IPS-18a (cell line): ENCODE data around the gene CDH13.

Experiments
- H3K27ac ChIP-seq: one replicate; pipeline ENCODE4 v1.5.1; 2013; ENCODE audit warnings: low read length
- H3K27me3 ChIP-seq: one replicate; pipeline ENCODE4 v1.6.1; 2013; ENCODE audit warnings: mild to moderate bottlenecking, low read length; ENCODE audit not compliant: control insufficient read depth, insufficient read depth
- H3K36me3 ChIP-seq: one replicate; pipeline ENCODE4 v1.6.1; 2013; ENCODE audit warnings: low read depth, low read length; ENCODE audit not compliant: control insufficient read depth
- H3K4me1 ChIP-seq: one replicate; pipeline ENCODE4 v1.6.1; 2013; ENCODE audit warnings: low read depth, low read length; ENCODE audit not compliant: control insufficient read depth
- H3K4me3 ChIP-seq: one replicate; pipeline ENCODE4 v1.5.1; 2013; ENCODE audit warnings: low read length
- H3K9ac ChIP-seq: one replicate; pipeline ENCODE4 v1.6.1; 2013; ENCODE audit warnings: mild to moderate bottlenecking, low read length, moderate library complexity
- H3K9me3 ChIP-seq: one replicate; pipeline ENCODE4 v1.6.1; 2013; ENCODE audit warnings: low read depth, low read length; ENCODE audit not compliant: control insufficient read depth

CDH13 gene

DNA sequence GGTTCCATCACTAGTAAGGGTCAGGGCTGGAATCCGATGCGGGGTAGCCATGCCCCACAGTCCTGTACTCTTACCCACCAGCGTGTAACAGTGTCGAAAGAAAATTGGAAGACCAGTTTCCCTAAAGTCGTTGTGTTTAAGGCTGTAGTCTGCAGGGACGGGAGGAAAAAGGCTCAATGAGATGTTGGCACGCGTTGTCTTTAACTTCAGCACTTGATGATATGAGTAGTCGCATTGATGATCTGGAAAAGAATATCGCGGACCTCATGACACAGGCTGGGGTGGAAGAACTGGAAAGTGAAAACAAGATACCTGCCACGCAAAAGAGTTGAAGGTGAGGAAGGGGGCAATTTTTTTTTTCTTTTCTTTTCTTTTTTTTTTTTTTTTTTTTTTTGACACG is 1182.3 kb downstream of the CDH13 start:
- peaks cover 16% of the 10 kb centered on the region for H3K4me1 ChIP-seq
- H3K4me3 ChIP-seq, result peak overlapping the region; percentile 78
- H3K9me3 ChIP-seq, result no peaks in the 10 kb centered on the region
- H3K27me3 ChIP-seq, result no peaks in the 10 kb centered on the region
- H3K36me3 ChIP-seq, result peaks cover 25% of the 10 kb centered on the region
- no peak overlapping the region for H3K27ac ChIP-seq
- H3K9ac ChIP-seq, result peak overlapping the region; percentile 74

DNA sequence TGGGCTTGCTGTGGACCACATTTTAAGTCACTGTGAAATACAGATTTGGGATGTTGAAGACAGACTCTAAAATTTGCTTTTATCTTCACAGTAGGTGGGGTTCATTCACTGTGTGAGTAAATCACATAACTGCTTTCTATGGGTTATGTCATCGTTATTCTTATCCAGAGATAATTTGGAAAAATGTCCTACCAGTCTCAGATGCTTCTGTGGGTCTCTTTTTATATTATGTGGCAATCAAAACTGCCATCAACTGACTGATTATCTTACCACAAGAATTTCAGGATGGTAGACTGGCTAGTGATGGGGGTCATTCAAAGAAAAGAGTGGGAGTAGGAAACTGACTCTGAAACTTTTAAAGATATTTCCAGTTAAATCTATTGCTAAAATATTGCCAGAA is 1184.1 kb downstream of the CDH13 start:
- no peak overlapping the region for H3K9ac ChIP-seq
- H3K27ac ChIP-seq, result no peak overlapping the region
- H3K4me1 ChIP-seq, result peaks cover 17% of the 10 kb centered on the region
- peaks cover 25% of the 10 kb centered on the region for H3K36me3 ChIP-seq
- H3K27me3 ChIP-seq, result no peaks in the 10 kb centered on the region
- no peak overlapping the region for H3K4me3 ChIP-seq
- no peaks in the 10 kb centered on the region for H3K9me3 ChIP-seq

DNA sequence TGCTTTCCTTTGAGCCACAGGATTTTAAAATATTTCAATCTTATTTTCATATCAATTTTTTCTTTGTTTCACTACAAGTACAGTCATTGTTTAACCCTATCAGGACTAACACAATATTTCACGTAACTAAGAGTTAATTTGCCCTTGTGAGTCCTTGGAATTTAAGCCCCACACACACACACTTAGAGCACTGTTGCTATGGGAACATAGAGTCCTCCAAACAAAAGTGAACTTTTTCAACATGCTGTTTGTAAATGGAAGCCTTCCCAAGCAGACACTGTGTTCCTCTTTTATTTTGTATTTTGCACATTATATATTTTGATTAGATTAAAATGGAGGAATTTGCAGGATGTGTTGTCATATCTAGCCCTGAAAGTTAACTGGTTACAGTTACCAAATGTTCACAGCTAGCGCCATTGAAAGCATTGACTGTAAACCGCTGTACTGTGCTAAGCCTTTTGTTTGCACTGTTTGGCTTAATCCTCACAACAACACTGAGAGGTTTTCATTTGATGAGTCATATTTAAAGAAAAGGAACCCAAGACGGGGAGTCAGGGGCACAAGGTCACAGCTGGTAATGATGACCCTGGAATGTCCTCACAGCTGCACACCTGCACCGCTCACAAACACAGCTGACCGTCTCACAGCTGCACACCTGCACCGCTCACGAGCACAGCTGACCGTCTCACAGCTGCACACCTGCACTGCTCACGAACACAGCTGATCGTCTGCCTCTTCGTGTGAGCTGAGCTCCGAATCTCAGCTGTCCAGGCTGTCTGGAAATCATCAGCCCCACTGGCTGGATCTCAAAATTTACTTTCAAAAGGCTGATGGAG is 1187.3 kb downstream of the CDH13 start:
- Histone ChIP-seq H3K36me3 (peaks cover 25% of the 10 kb centered on the region), H3K27me3 (no peaks in the 10 kb centered on the region), H3K9ac (peak overlapping the region; percentile 10), H3K4me3 (no peak overlapping the region), H3K9me3 (no peaks in the 10 kb centered on the region), H3K27ac (peak overlapping the region; percentile 36), H3K4me1 (peaks cover 17% of the 10 kb centered on the region)

DNA sequence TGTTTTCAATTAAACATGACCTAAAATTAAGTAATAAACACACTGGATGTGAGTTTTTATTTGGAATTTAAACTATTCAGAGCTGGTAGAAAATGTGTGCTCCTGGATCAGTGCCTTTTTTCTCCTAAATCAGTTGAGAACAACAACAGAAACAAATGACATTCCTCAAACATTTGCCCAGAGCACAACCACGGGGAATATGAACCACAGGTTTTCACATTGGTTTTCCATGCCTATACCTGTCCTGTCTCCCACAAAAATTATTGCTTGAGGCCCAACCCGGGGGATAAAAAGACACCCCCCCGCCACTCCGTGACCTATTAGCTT is 1187.9 kb downstream of the CDH13 start:
- Histone ChIP-seq H3K27ac (peak overlapping the region; percentile 36), H3K27me3 (no peaks in the 10 kb centered on the region), H3K4me1 (peaks cover 17% of the 10 kb centered on the region), H3K36me3 (peaks cover 25% of the 10 kb centered on the region), H3K9ac (peak overlapping the region; percentile 10), H3K9me3 (no peaks in the 10 kb centered on the region), H3K4me3 (no peak overlapping the region)

DNA sequence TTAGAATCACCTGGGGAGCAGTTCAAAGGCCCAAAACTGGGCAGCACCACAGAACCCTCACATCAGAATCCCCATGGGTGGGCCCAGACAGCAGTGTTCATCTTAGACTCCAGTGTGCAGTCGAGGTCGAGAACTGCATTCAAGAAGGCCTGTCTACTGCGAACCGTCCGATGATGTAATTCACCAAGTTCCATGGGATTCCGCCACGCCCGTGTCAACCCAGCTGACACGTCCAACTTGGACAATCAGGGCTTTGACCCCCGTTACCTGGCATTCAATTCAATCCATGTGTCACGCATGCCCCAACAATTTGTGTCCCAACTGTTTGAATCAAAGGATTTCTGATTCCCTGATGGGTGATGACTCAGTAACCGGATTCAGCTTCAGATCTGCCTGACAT is 1190.3 kb downstream of the CDH13 start:
- H3K9ac ChIP-seq, result no peak overlapping the region
- H3K9me3 ChIP-seq, result no peaks in the 10 kb centered on the region
- H3K27me3 ChIP-seq, result no peaks in the 10 kb centered on the region
- H3K4me1 ChIP-seq, result peaks cover 17% of the 10 kb centered on the region
- no peak overlapping the region for H3K27ac ChIP-seq
- peaks cover 6% of the 10 kb centered on the region for H3K36me3 ChIP-seq
- H3K4me3 ChIP-seq, result no peak overlapping the region

DNA sequence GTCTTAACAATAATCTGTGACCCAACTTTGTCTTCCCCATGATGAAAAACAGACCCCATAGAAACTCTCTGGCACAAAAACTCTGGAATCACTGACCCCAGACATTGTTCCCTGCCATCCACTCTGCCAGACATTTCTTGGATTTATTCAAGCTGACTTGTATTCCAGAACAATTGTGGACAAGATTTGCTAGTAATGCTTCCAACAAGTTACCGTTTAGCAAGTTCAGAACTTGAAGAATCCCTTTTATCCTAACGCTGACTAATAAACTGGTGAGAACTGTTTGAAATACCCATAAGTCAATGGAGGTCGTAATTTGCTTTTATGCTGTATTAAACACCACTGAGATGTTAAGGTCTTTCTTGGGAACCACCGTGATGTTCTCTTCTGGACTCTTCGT is 1191.5 kb downstream of the CDH13 start:
- H3K9ac ChIP-seq, result no peak overlapping the region
- no peaks in the 10 kb centered on the region for H3K27me3 ChIP-seq
- peaks cover 12% of the 10 kb centered on the region for H3K4me1 ChIP-seq
- H3K9me3 ChIP-seq, result no peaks in the 10 kb centered on the region
- no peak overlapping the region for H3K4me3 ChIP-seq
- H3K27ac ChIP-seq, result no peak overlapping the region
- no peaks in the 10 kb centered on the region for H3K36me3 ChIP-seq

DNA sequence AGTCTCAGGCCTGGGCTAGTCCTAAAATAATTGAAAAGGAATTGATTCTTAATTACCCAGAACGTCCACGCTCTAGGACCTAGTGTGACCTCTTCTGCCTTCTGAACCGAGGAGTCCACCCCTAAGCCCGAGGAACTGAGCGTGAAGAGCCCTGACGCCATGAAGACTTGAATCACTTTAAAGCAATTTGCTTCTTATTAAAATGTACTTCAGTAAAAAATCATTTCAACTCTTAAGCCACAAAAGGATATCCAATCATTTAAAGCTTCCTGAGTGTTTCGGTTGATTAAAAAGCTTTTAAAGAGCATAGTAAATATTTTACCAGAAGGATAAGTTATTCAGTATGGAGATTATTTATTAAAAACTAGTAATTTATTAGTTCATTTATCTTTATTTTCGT is 1192.6 kb downstream of the CDH13 start:
- Histone ChIP-seq H3K27me3 (no peaks in the 10 kb centered on the region), H3K9ac (no peak overlapping the region), H3K9me3 (no peaks in the 10 kb centered on the region), H3K4me3 (no peak overlapping the region), H3K4me1 (peaks cover 2% of the 10 kb centered on the region), H3K36me3 (no peaks in the 10 kb centered on the region), H3K27ac (no peak overlapping the region)

DNA sequence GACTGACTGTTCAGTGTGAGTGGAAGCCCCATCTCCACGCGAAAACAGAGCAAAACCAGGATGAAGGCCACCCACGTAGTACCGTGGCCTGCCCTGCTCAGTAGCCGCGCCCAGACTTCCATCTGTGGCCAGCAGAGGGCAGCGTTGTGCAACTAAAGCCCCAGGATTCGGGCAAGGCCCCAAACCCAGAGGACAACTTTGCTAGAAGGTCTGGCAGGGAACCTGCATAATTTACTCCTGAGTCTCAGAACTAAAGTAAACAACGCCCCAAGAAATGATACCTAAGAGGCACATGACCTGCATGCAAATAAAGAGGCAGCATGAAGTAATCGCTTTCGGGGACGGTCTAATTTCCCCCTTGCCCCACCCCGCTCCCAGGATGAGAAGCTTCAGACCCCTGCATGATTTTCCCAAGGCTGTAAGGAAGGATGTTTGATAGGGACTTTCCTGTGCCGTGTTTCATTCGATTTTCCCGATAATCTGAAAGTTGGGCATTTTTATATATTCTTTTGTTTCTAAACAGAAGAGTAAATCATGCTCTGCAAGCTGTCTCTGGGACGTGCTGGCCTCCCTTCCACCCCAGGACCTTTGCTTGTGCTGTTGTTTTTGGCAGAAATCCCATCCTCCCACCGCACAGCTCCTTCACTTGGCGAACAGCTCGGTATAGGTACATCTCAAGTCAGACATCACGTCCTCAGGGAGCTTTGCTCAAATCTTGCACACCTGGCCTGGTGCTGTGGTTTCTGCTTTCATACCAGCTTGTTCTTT is 1199.6 kb downstream of the CDH13 start:
- Histone ChIP-seq H3K27ac (no peak overlapping the region), H3K27me3 (no peaks in the 10 kb centered on the region), H3K9ac (no peak overlapping the region), H3K4me3 (no peak overlapping the region), H3K9me3 (no peaks in the 10 kb centered on the region), H3K4me1 (peaks cover 9% of the 10 kb centered on the region), H3K36me3 (no peaks in the 10 kb centered on the region)

DNA sequence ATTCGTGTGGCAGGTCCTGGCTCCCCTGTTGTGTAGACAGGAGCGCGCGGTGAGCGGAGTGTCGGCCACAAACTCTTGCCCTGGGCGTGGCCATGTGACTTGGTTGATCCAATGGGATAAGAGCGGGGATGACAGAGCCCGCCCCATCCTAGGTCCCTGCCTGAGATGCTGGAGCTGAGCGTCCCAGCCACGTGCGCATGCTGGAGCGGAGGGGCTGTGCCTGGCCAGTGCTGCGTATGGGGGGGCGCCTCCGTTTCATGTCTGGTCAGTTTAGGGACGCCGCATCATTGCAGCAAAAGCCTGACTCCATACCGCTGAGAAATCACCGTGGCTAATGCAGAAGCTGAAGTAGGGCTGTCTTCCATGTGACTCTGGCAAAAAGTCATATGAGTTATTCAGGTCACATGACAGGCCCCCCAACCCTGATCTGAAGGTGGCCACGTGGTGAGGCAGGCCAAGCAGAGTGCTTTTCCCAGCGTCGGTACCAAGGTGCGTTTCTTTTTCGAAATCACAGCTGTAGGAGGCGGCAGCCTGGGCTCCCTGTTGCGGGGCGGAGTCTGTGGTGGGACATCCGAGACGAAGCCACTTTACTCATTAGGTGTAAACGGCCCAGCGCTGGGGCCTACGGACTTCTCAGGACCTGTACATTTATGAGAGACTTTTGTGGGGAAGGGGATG is 1203.5 kb downstream of the CDH13 start:
- peaks cover 9% of the 10 kb centered on the region for H3K4me1 ChIP-seq
- H3K4me3 ChIP-seq, result no peak overlapping the region
- no peaks in the 10 kb centered on the region for H3K9me3 ChIP-seq
- H3K9ac ChIP-seq, result no peak overlapping the region
- H3K27me3 ChIP-seq, result no peaks in the 10 kb centered on the region
- no peaks in the 10 kb centered on the region for H3K36me3 ChIP-seq
- no peak overlapping the region for H3K27ac ChIP-seq

DNA sequence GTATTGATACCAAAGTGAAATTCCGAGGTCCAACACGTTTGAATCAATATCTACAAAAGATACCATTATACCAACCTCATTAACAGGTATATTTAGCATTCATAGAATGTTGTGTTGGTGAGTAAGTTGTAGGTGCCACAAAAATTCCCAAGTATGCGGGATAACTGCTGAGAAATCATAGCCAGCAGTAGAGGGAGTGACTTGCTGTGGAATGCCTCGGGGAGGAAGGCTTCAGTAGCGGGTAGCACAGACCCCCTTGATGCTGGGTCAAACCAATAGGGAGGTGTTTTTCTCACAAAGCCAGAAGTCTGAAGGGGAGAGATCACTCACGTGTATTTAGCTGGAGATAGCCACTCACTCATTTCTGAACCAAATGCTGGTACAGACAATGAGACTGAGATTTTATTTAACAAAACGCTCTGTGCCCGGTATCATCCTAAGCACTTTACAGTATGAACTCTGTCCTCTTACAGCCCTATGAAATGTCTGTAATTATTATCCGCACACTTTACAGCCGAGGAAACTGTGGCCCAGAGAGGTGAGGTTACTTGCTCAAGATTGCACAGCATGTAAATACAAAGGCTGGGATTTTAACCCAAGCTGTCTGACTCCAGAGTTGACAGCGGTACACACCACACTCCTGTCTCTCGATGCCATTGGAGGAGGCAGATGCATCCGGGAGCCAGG is 1204.1 kb downstream of the CDH13 start:
- Histone ChIP-seq H3K27ac (no peak overlapping the region), H3K9me3 (no peaks in the 10 kb centered on the region), H3K9ac (no peak overlapping the region), H3K4me3 (no peak overlapping the region), H3K36me3 (no peaks in the 10 kb centered on the region), H3K4me1 (peaks cover 13% of the 10 kb centered on the region), H3K27me3 (no peaks in the 10 kb centered on the region)

DNA sequence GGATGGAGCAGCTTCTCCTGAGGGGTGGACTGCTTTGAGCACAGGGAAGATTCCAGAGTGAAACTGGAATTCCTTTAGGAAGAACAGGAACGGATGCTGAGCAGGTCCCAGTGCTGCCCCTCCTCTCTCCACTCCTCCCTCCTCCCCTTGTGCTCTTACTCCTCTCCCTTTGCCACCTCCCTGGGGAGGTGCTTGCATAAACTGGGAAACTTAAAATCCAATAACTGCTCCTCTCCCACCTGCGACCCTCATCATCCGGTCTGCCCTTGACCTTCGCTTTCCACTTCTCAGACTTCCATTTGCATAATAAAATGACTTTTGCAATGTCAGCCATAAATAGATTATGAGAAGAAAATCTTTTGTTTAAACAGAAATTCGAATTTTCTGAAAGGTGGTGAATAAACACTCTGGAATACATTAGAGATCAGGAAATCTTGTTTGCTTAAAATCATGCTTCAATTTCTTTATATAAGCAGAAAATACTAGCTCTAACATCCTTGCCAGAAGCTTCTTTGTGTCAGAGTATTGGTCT is 1204.8 kb downstream of the CDH13 start:
- Histone ChIP-seq H3K9ac (no peak overlapping the region), H3K4me1 (peaks cover 19% of the 10 kb centered on the region), H3K27ac (no peak overlapping the region), H3K9me3 (no peaks in the 10 kb centered on the region), H3K36me3 (no peaks in the 10 kb centered on the region), H3K27me3 (no peaks in the 10 kb centered on the region), H3K4me3 (no peak overlapping the region)
